GM11168 (cell line): ENCODE results near the gene RECQL5.

Experiments used
- in situ Hi-C: fragments of 300-500 bp; cut with MboI; formaldehyde crosslinking; loops from one replicate; pipeline ENCODE4 v1.12.0; 2022; ENCODE audit warnings: low sequenced_read_pairs; ENCODE audit not compliant: unreplicated experiment

The RECQL5 gene

GRCh38 chr17:75636381-75637142, 30.4 kb downstream of the RECQL5 start:
- in situ Hi-C loops: no loop called here

- in situ Hi-C loops: no loop called here
Observed at GRCh38 chr17:75635610-75636202, 31.2 kb downstream of the RECQL5 start.

GRCh38 chr17:75634754-75635609, 32.0 kb downstream of the RECQL5 start:
- in situ Hi-C loops: no loop called here

- in situ Hi-C loops: no loop called here
Observed at GRCh38 chr17:75634376-75634740, 32.6 kb downstream of the RECQL5 start.

GRCh38 chr17:75633486-75634375, 33.2 kb downstream of the RECQL5 start:
- in situ Hi-C loops: no loop called here

DNA sequence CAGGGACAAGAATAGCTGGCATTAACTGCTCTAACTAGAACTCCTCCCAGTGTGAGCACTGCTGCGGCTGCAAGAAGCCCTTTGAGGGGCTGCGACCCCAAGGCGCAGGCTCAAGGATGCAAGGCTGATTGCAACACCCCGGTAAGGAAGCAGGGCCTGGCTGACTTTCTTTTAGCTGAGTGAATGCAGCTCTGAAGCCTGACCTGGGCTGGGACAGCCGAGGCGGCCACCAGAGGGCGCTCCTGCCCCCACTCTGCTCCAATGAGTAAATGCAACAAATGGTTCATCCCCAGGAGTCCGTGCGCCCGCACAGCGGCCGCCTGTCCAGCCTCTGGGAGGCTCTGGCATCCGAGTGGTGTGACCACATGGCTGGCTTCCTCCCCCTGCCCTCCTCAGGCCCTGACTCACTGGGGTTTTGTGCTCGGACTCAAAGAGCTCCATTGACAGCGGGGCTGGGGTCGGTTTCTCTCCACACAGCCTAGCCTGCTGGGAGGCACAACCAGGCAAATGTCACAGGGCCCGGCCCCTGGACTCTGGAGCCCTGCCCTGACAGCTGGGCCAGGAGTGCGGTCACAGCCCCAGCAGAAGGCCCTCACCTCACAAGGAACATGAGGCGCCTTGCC, 34.0 kb downstream of the RECQL5 start, which contains the start of gene SMIM5:
TSS of gene SMIM5 (plus strand) at position 572 of the 623 bp plus-strand sequence. CDS start 6,768 bp downstream, outside the sequence.
- in situ Hi-C loops: no loop called here

DNA sequence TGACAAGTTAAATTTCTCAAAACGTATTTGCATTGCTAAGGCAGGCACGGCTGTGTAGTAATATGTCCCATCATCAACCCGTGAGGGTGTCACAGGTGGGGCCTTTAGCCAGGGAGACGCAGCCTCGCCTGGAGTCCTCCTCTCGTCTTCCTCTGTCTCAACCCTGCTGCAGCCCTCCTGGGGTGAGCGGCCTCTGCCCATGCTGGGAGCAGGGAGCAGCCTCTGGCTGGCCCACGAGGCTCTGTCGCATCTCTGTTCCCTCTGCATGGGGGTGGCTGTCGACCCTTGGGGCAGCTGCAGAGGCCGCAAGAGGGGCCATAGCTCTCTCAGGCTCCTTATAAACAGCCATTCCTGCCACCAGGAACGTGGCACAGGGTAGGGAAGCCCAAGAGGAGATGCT, 34.5 kb downstream of the RECQL5 start:
- in situ Hi-C loops: no loop called here

GRCh38 chr17:75631353-75631752, 35.6 kb downstream of the RECQL5 start:
- in situ Hi-C loops: no loop called here

DNA sequence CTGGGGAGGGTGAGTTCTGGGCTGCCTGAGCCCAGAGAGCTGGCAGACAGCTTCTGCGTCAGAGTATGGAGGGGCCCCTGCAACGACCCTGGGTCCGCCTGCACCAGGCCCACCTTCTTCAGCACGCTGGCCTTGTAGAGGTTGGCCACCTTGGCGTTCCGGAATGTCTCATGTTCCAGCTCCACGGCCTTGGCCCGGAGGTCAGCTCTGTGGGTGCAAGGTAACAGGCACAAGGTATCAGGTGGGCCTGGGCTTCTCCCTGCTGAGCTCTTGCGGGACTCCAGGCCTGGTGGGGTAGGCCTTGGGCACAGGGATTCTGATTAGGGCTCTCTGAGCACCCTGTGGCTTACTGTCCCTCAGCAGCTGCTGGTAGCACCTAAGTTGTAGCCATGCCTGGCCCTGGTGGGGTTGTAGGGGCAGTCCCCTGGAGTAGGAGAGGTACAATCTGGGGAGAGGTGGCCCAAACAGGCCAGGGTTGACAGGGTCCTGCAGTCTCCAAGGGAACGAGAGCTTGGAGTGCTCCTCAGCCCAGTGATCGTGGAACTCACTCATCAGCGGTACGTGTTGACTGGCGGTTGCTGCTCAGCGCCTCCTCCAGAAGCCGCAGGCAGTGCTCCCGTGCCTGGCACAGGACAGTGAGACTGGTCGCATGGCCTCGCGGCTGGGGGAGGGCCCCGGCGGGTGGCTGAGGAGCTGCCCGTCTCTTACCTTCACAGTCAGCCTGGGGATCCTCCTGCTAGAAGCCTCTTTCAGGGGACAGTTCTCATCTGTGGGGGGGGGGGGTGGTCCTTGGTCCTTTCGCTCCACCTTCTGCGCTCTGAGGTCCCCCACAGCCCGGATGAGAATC, 36.7 kb downstream of the RECQL5 start:
- in situ Hi-C loops: no loop called here

DNA sequence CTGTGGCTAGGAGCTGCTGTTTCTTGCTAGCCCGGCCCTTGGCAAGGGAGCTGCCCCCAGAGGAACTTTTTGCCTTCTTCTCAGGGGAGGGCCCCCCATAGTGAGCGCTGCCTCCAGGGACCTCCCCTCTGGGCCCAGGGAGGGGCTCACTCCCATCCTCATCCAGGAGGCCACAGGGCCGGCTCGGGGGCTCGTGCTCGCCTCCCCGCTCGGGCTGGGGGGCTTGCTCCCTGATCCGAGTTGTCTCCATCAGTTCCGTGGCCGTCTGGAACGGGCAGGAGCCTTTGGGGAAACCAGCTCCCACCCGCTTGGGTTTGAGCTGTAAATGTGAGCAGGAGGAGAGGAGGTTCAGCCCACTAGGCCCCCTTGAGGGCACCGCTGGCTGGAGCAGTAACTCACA, 37.8 kb downstream of the RECQL5 start:
- in situ Hi-C loops: no loop called here

DNA sequence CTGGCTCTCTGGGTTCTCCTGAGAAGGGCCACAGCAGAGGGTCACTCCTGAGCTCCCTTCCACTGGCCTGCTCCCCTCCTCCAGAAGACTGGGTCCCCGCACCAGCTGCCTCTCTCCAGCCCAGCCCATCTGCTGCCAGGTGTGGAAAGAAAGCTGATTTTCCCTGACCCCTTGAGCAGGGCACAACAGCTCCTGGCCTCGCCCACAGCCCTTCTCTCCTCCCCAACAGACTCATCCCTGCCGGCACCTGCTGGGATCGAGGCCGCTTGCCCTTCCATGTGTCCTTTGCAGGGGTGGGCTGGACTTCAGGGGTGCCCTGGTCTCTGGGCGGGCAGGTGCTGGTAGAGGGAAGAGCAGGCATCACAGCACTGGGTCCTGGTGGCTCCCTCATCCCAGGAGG, 38.5 kb downstream of the RECQL5 start:
- in situ Hi-C loops: no loop called here

DNA sequence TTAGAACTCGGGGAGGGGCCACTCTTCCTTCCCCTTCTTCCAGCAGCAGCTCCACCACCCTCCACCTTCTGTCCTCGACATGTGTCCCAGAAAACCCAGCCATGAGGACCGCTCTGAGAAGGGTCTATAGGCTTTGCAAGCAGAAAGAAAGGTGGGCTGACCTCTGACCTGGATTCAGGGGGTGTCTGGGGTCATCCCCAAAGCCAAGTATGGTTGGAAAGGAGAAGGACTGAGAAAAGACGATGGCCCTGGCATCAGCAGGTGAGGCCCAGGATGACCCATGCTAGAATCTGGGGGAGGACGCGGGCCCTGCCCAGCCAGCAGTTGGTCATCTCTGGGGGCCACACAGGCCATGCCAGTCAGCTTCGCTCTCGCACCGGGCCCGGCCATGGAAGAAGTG, 39.9 kb downstream of the RECQL5 start:
- in situ Hi-C loops: no loop called here

- in situ Hi-C loops: no loop called here
Observed at GRCh38 chr17:75626496-75627038, 40.4 kb downstream of the RECQL5 start.

- in situ Hi-C loops: no loop called here
Observed at GRCh38 chr17:75625813-75626486, 41.0 kb downstream of the RECQL5 start.

DNA sequence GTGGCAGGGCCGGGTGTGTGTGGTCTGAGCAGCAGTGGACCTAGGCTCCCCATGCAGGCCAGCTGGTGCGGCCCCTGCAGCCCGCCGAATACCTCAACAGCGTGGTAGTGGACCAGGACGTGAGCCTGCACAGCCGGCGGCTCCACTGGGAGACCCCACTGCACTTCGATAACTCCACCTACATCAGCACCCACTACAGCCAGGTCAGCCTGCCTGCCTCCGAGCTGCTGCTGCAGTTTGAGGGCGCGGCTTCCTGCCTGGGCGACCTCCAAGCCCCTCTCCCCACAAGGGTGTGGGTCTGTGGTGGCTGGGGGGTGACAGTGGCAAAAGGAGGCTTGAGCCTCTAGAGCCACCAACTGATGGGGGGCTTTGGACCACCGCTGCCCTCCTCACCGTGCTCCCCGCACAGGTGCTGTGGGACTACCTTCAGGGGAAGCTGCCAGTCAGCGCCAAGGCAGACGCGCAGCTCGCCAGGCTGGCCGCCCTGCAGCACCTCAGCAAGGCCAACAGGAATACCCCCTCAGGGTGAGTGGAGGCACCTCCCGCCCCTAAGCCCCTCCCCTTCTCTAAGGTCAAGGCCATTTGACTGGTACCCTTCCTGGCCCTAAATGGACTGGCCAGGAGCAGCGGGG, 42.1 kb downstream of the RECQL5 start:
- in situ Hi-C loops: no loop called here

- in situ Hi-C loops: no loop called here
Observed at GRCh38 chr17:75624021-75624420, 42.9 kb downstream of the RECQL5 start.

- in situ Hi-C loops: no loop called here
Observed at GRCh38 chr17:75623386-75623785, 43.6 kb downstream of the RECQL5 start.
